Measurements from ENCODE around the gene CCM2.

CCM2 gene

GRCh38 chr7:44999245-45000092 is 532 bp upstream of the CCM2 start:
- peak; percentile 98 for DNase-seq (ENCODE audit: extremely low read depth, low read depth)
- no peak for TF ChIP-seq CTCF (IDR thresholded peaks at IDR 0.05; ENCODE audit: low read depth, low read length)

GRCh38 chr7:45001138-45001694 is 1.2 kb downstream of the CCM2 start:
- TF ChIP-seq CTCF (IDR thresholded peaks at IDR 0.05; ENCODE audit: low read depth, low read length): no peak
- no peak for DNase-seq (ENCODE audit: extremely low read depth, low read depth)

- no peak for DNase-seq (ENCODE audit: extremely low read depth, low read depth)
- no peak for TF ChIP-seq CTCF (IDR thresholded peaks at IDR 0.05; ENCODE audit: low read depth, low read length)
These were observed 1.8 kb downstream of the CCM2 start for GRCh38 chr7:45001826-45002225.

- DNase-seq (ENCODE audit: extremely low read depth, low read depth): no peak
- TF ChIP-seq CTCF (IDR thresholded peaks at IDR 0.05; ENCODE audit: low read depth, low read length): no peak
These were observed 3.8 kb downstream of the CCM2 start for GRCh38 chr7:45003789-45004188.

GRCh38 chr7:45007106-45007505 is 7.1 kb downstream of the CCM2 start:
- no peak for DNase-seq (ENCODE audit: extremely low read depth, low read depth)
- TF ChIP-seq CTCF (IDR thresholded peaks at IDR 0.05; ENCODE audit: low read depth, low read length): no peak

GRCh38 chr7:45007571-45008328 is 7.7 kb downstream of the CCM2 start:
- no peak for DNase-seq (ENCODE audit: extremely low read depth, low read depth)
- TF ChIP-seq CTCF (IDR thresholded peaks at IDR 0.05; ENCODE audit: low read depth, low read length): no peak

All from AG09319 (cell line).